AG04449 (cell line): Measurements from ENCODE around the gene RANBP2.

Source experiments
- CTCF ChIA-PET: fragments of 350-600 bp; formaldehyde crosslinking; extraction: SDS; loops from one replicate; lab custom pipeline; 2021; ENCODE audit warnings: antibody characterized with exemption; lab: Yijun Ruan, JAX
- POLR2A ChIA-PET: fragments of 400-600, 350-600 bp; formaldehyde crosslinking; extraction: SDS; loops from one replicate; lab custom pipeline; 2020; ENCODE audit warnings: antibody characterized with exemption, inconsistent platforms; lab: Yijun Ruan, JAX
- DNase-seq: peaks from one replicate; pipeline ENCODE4 v3.0.0-alpha.2; 2010; ENCODE audit warnings: low read depth, low spot score
- H3K4me3 ChIP-seq: 2 replicates; pipeline ENCODE4 v1.5.1; 2011; ENCODE audit warnings: low read depth, mild to moderate bottlenecking, control low read depth, low read length
- TF ChIP-seq, protein P1 (sequence below): IDR thresholded peaks from one replicate; pipeline ENCODE4 v1.5.1; 2011; ENCODE audit warnings: mild to moderate bottlenecking, moderate library complexity, low read length, control low read depth, inconsistent platforms; ENCODE audit not compliant: insufficient read depth; ENCODE audit errors: missing control alignments

RANBP2 gene

DNA sequence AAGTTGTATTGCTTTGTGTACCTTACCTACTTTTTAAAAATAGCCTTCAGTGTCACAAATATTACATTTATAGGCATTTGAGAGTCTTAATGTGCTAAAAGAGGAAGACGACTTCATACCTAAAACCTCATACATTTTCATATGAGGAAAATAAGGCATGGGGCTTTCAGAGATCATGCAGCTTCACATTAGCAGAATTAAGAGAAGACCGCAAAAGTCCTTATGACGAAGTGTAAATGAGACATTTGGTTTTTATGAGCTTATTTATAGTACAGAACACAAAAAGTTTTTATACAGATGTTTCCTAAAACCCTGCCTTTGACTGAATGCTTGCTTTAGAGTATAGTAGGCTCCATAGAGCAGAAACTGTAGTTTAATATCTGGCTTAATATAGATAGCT is 57.2 kb downstream of the RANBP2 start:
- DNase-seq: no peak
- POLR2A ChIA-PET: no interaction called here
- CTCF ChIA-PET: interaction anchor here (0.9 to 1.1 kb wide), 2 partner anchors 12 to 140 kb away, joined by 3 read pairs; no protein-coding TSS in a partner anchor
- TF ChIP-seq, protein P1, sequence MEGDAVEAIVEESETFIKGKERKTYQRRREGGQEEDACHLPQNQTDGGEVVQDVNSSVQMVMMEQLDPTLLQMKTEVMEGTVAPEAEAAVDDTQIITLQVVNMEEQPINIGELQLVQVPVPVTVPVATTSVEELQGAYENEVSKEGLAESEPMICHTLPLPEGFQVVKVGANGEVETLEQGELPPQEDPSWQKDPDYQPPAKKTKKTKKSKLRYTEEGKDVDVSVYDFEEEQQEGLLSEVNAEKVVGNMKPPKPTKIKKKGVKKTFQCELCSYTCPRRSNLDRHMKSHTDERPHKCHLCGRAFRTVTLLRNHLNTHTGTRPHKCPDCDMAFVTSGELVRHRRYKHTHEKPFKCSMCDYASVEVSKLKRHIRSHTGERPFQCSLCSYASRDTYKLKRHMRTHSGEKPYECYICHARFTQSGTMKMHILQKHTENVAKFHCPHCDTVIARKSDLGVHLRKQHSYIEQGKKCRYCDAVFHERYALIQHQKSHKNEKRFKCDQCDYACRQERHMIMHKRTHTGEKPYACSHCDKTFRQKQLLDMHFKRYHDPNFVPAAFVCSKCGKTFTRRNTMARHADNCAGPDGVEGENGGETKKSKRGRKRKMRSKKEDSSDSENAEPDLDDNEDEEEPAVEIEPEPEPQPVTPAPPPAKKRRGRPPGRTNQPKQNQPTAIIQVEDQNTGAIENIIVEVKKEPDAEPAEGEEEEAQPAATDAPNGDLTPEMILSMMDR: no peak
- H3K4me3 ChIP-seq: no peak overlapping the region

DNA sequence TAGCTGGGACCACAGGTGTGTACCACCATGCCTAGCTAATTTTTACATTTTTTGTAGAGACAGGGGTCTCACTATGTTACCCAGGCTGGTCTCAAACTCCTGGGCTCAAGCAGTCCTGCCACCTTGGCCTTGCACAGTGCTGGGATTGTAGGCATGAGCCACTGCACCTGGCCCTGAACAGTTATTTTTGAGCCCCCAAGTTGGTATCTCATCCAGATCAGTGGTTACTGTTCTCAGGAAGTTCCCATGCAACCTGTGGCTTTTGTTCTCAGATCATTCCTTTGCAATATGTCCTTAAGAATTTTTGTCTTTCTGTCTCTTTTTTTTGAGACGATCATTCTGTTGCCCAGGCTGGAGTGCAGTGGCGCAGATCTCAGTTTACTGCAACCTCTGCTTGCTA is 59.6 kb downstream of the RANBP2 start:
- no peak overlapping the region for H3K4me3 ChIP-seq
- ChIA-PET POLR2A (no interaction called here), CTCF (no interaction called here)
- DNase-seq: no peak
- TF ChIP-seq, protein P1: no peak

DNA sequence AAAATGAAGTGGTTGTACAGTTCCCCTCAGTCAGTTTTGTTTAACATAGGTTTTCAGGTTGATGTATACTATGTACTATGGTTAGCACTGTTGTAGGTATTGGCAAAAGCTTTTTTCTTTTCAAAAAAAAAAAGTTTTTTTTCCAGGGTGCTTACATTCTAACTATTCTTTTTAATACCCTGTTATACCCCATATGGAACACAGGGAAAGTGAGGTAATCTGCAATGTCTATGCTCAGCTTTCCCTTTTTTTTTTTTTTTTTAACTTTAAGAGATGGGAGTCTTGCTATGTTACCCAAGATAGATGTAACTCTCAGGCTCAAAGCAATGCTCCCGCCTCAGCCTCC is 66.7 kb downstream of the RANBP2 start:
- no peak for DNase-seq
- TF ChIP-seq, protein P1: no peak
- CTCF ChIA-PET: no interaction called here
- peak overlapping the region; percentile 78 for H3K4me3 ChIP-seq
- POLR2A ChIA-PET: no interaction called here

DNA sequence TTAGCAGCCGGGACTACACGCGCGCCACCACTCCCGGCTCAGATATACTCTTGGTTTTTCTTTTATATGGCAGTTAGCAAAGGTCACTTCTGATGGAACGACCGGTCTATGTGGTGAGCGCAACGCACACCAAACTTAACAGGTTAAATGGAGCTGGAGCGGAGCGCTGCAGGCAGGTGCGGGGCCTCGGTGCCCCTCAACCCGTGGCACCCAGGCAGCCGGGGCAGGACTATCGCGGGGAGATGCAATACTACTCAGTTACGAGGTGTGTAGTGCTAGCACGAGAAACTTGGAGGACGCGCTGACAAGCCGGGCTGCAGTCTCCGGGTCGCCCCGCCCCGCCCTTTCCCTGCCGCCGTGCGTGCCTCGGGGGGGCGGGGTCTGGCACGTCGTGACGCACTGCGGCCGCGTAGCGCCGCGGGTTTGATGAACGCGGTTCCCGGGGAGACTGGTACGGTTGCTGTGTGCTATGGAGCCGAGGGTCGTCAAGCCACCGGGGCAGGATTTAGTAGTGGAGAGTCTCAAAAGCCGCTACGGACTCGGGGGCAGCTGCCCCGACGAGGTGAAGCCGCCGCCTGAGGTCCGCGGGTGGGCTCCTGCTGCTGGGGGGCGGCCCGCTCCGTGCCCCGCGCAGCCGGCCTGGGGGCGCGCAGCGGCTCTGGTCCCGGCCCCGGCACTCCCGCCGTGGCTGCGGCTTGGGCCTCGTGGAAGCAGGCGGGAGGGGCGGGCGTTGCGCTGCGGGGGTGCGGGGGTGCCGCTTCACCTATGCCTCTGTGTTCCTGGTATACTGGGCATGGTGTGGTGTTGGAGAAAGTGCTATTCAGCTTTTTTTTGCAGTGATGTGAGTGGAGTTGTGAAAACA is 67.3 kb downstream of the RANBP2 start, which contains the start of gene CCDC138:
Gene CCDC138, plus strand, starts transcription at position 418 of the 862 bp plus-strand sequence. Its CDS starts 52 bp downstream, at position 470.
- peak within 1 kb of the TSS; percentile 78 for H3K4me3 ChIP-seq
- POLR2A ChIA-PET: no interaction called here
- DNase-seq: peak; percentile 5
- CTCF ChIA-PET: interaction anchor here (0.5 kb wide), 1 partner anchor 247 kb away, joined by 3 read pairs; no protein-coding TSS in a partner anchor
- TF ChIP-seq, protein P1: no peak

DNA sequence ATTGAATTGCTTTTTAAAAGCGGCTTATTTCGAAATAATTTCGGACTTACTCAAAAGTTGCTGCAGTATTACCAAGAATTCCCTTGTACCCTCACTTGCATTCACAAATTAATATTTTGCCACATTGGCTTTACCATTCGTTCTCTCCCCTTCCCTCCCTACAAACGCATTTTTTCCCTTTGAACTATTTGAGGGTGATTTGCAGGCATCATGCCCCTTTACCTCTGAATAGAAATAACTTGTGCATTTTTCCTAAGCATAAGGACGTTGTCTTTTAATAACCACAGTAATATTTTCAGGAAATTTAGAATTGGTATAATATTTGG is 67.9 kb downstream of the RANBP2 start:
- CTCF ChIA-PET: no interaction called here
- TF ChIP-seq, protein P1: no peak
- no peak for DNase-seq
- POLR2A ChIA-PET: no interaction called here
- peak overlapping the region; percentile 78 for H3K4me3 ChIP-seq

DNA sequence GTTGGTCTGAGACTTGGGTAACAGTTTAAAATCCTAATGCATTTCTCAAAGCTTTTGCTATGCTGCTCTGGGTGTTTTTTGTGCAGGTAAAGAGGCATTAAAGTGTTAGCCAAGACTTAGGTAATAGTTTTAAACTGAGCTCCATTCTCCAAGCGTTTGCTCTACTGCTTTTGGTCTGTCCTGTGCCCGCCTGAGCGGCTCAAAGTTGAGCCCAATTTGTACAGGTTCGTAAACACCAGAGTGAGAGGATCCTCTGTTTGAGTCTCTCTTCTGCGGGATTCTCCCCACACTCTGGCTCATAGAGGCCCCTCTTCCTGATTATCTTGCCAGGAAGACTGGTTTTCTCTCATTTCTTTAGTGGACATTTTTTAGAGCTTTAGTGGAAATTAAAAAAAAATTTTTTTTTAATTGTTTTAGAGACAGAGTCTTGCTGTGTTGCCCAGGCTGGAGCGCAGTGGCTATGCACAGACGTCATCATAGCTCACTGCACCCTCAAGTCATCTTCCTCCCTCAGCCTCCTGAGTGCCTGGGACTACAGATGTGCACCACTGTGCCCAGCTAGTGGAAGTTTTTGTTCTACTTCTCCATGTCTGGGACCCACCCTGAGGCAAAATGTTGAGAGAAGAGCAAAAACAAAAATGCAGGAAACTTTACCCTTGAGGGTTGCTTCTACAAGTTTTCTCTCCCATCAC is 83.9 kb downstream of the RANBP2 start:
- CTCF ChIA-PET: no interaction called here
- POLR2A ChIA-PET: no interaction called here
- no peak for DNase-seq
- no peak overlapping the region for H3K4me3 ChIP-seq
- TF ChIP-seq, protein P1: no peak
